HAP-1 (cell line): ENCODE data around the gene ZMIZ1.

Experiments used
- DNase-seq, 2 experiments: peaks; one replicate each; pipeline ENCODE4 v3.0.0-alpha.2; 2016 to 2020; ENCODE audit warnings: low spot score in 2 of 2
- H3K27me3 ChIP-seq: fragments of 250-450 bp; sonication (Bioruptor Pico); 2 replicates; pipeline ENCODE4 v1.5.1; 2020; ENCODE audit warnings: low read depth, mild to moderate bottlenecking, moderate library complexity
- H3K36me3 ChIP-seq: fragments of 250-450 bp; sonication (Bioruptor Pico); replicated peaks from 2 replicates; pipeline ENCODE4 v1.5.1; 2020; ENCODE audit warnings: mild to moderate bottlenecking
- H3K4me1 ChIP-seq: fragments of 250-450 bp; sonication (Bioruptor Pico); 2 replicates; pipeline ENCODE4 v1.5.1; 2020; ENCODE audit warnings: mild to moderate bottlenecking
- H3K4me3 ChIP-seq: fragments of 250-450 bp; sonication (Bioruptor Pico); 2 replicates; pipeline ENCODE4 v1.5.1; 2020; ENCODE audit warnings: mild to moderate bottlenecking, moderate library complexity
- H3K9me3 ChIP-seq: fragments of 250-450 bp; sonication (Bioruptor Pico); 2 replicates; pipeline ENCODE4 v1.5.1; 2020; ENCODE audit warnings: mild to moderate bottlenecking, moderate library complexity
- in situ Hi-C: fragments of 300-500 bp; cut with MboI; formaldehyde crosslinking; loops from 3 replicates; pipeline ENCODE4 v1.14.3; 2020; ENCODE audit warnings: low sequenced_read_pairs, inconsistent platforms, mixed read lengths

ZMIZ1 gene

GRCh38 chr10:79176949-79177602, 108.3 kb downstream of the ZMIZ1 start:
- H3K27me3 ChIP-seq: no peaks in the 10 kb centered on the region
- H3K4me1 ChIP-seq: peaks cover 13% of the 10 kb centered on the region
- H3K4me3 ChIP-seq: no peak overlapping the region
- H3K9me3 ChIP-seq: no peaks in the 10 kb centered on the region
- in situ Hi-C loops: no loop called here
- DNase-seq: no peak
- H3K36me3 ChIP-seq: no peaks in the 10 kb centered on the region

- DNase-seq: no peak
- H3K36me3 ChIP-seq: no peaks in the 10 kb centered on the region
- H3K9me3 ChIP-seq: no peaks in the 10 kb centered on the region
- in situ Hi-C loops: no loop called here
- H3K4me3 ChIP-seq: no peak overlapping the region
- H3K27me3 ChIP-seq: no peaks in the 10 kb centered on the region
- peaks cover 13% of the 10 kb centered on the region for H3K4me1 ChIP-seq
These were observed 109.4 kb downstream of the ZMIZ1 start for GRCh38 chr10:79178070-79178576.

- Histone ChIP-seq H3K4me1 (peaks cover 13% of the 10 kb centered on the region), H3K36me3 (no peaks in the 10 kb centered on the region), H3K27me3 (no peaks in the 10 kb centered on the region), H3K9me3 (no peaks in the 10 kb centered on the region), H3K4me3 (no peak overlapping the region)
- in situ Hi-C loops: no loop called here
- DNase-seq: peak in 1 of 2 experiments; percentile 60
These were observed 109.9 kb downstream of the ZMIZ1 start for GRCh38 chr10:79178614-79179163.

- Histone ChIP-seq H3K36me3 (no peaks in the 10 kb centered on the region), H3K9me3 (no peaks in the 10 kb centered on the region), H3K4me1 (peaks cover 13% of the 10 kb centered on the region), H3K27me3 (no peaks in the 10 kb centered on the region), H3K4me3 (no peak overlapping the region)
- in situ Hi-C loops: no loop called here
- DNase-seq: peak in 1 of 2 experiments; percentile 56
These were observed 110.6 kb downstream of the ZMIZ1 start for GRCh38 chr10:79179164-79179956.

GRCh38 chr10:79179957-79180309, 111.2 kb downstream of the ZMIZ1 start:
- Histone ChIP-seq H3K9me3 (no peaks in the 10 kb centered on the region), H3K36me3 (no peaks in the 10 kb centered on the region), H3K4me3 (no peak overlapping the region), H3K27me3 (no peaks in the 10 kb centered on the region), H3K4me1 (peaks cover 13% of the 10 kb centered on the region)
- in situ Hi-C loops: no loop called here
- no peak for DNase-seq

- in situ Hi-C loops: no loop called here
- no peak overlapping the region for H3K4me3 ChIP-seq
- H3K9me3 ChIP-seq: no peaks in the 10 kb centered on the region
- H3K4me1 ChIP-seq: peaks cover 13% of the 10 kb centered on the region
- DNase-seq: no peak
- no peaks in the 10 kb centered on the region for H3K36me3 ChIP-seq
- no peaks in the 10 kb centered on the region for H3K27me3 ChIP-seq
These were observed 111.9 kb downstream of the ZMIZ1 start for GRCh38 chr10:79180414-79181221.

- no peaks in the 10 kb centered on the region for H3K9me3 ChIP-seq
- in situ Hi-C loops: no loop called here
- H3K4me1 ChIP-seq: peaks cover 13% of the 10 kb centered on the region
- H3K4me3 ChIP-seq: no peak overlapping the region
- no peaks in the 10 kb centered on the region for H3K27me3 ChIP-seq
- no peaks in the 10 kb centered on the region for H3K36me3 ChIP-seq
- DNase-seq: no peak
These were observed 112.5 kb downstream of the ZMIZ1 start for GRCh38 chr10:79181227-79181626.

GRCh38 chr10:79181698-79182521, 113.1 kb downstream of the ZMIZ1 start:
- in situ Hi-C loops: no loop called here
- no peaks in the 10 kb centered on the region for H3K36me3 ChIP-seq

GRCh38 chr10:79182781-79183467, 114.2 kb downstream of the ZMIZ1 start:
- no peaks in the 10 kb centered on the region for H3K9me3 ChIP-seq
- H3K36me3 ChIP-seq: no peaks in the 10 kb centered on the region
- H3K4me3 ChIP-seq: no peak overlapping the region
- DNase-seq: no peak
- in situ Hi-C loops: no loop called here
- peaks cover 13% of the 10 kb centered on the region for H3K4me1 ChIP-seq
- no peaks in the 10 kb centered on the region for H3K27me3 ChIP-seq

More at GRCh38 chr10:79181698-79182521, 113.1 kb downstream of the ZMIZ1 start:
- H3K4me1 ChIP-seq: peaks cover 13% of the 10 kb centered on the region
- H3K27me3 ChIP-seq: no peaks in the 10 kb centered on the region
- H3K4me3 ChIP-seq: no peak overlapping the region
- no peak for DNase-seq
- no peaks in the 10 kb centered on the region for H3K9me3 ChIP-seq

- Histone ChIP-seq H3K36me3 (no peaks in the 10 kb centered on the region), H3K4me3 (no peak overlapping the region), H3K4me1 (peaks cover 9% of the 10 kb centered on the region), H3K9me3 (no peaks in the 10 kb centered on the region), H3K27me3 (no peaks in the 10 kb centered on the region)
- in situ Hi-C loops: no loop called here
- DNase-seq: no peak
These were observed 114.7 kb downstream of the ZMIZ1 start for GRCh38 chr10:79183468-79183865.

GRCh38 chr10:79184145-79184625, 115.4 kb downstream of the ZMIZ1 start:
- H3K36me3 ChIP-seq: no peaks in the 10 kb centered on the region
- in situ Hi-C loops: no loop called here

GRCh38 chr10:79184657-79185056, 115.9 kb downstream of the ZMIZ1 start:
- H3K4me3 ChIP-seq: no peak overlapping the region
- H3K9me3 ChIP-seq: no peaks in the 10 kb centered on the region
- no peaks in the 10 kb centered on the region for H3K36me3 ChIP-seq
- H3K4me1 ChIP-seq: no peaks in the 10 kb centered on the region
- no peaks in the 10 kb centered on the region for H3K27me3 ChIP-seq
- in situ Hi-C loops: no loop called here
- no peak for DNase-seq

More at GRCh38 chr10:79184145-79184625, 115.4 kb downstream of the ZMIZ1 start:
- no peaks in the 10 kb centered on the region for H3K9me3 ChIP-seq
- peaks cover 2% of the 10 kb centered on the region for H3K4me1 ChIP-seq
- H3K27me3 ChIP-seq: no peaks in the 10 kb centered on the region
- H3K4me3 ChIP-seq: no peak overlapping the region
- no peak for DNase-seq
